B cell (primary cell): ENCODE data around the gene FRMD4B. TPM values are rescaled to one million over a fixed set of nuclear protein-coding genes. Genes with fewer than 3 reads are reported as not detected.

Source experiments
- ATAC-seq: fragments of 200-7000 bp; cut with Tn5 transposase; one replicate; pipeline ENCODE4 v1.10.0; 2021; ENCODE audit warnings: low read depth, mild to moderate bottlenecking, moderate number of reproducible peaks, moderate library complexity
- CTCF ChIA-PET: fragments of 350-600 bp; sonication (Branson Sonifier 250); formaldehyde crosslinking; loops from one replicate; lab custom pipeline; 2021; ENCODE audit warnings: antibody characterized with exemption, inconsistent platforms; lab: Charles Lee
- POLR2A ChIA-PET: fragments of 350-600 bp; sonication (Branson Sonifier 250); formaldehyde crosslinking; loops from one replicate; lab custom pipeline; 2021; ENCODE audit warnings: antibody characterized with exemption; lab: Charles Lee
- DNase-seq: peaks from one replicate; pipeline ENCODE4 v3.0.0; 2013
- H2AFZ ChIP-seq: 2 replicates; pipeline ENCODE4 v1.6.1; 2012; ENCODE audit warnings: mild to moderate bottlenecking, low read depth, low read length; ENCODE audit not compliant: insufficient read depth, poor library complexity, severe bottlenecking
- H3K27ac ChIP-seq, 2 donors: 1 replicate in 1 of 2; 2 replicates in 1 of 2; pipeline ENCODE4 v1.5.1; 2012 to 2013; ENCODE audit warnings: low read length in 2 of 2, mild to moderate bottlenecking in 2 of 2, moderate library complexity in 1 of 2
- H3K27me3 ChIP-seq, 4 experiments: fragments of 200-600 bp in 1 of 4; sonication (generic) in 1 of 4; replicated peaks in 1 of 4; 1 replicate in 2 of 4; 2 replicates in 2 of 4; pipeline versions ENCODE4 v1.6.1 to v1.7.0; 2013 to 2016; ENCODE audit warnings: low read length in 3 of 4, mild to moderate bottlenecking in 2 of 4, mixed read lengths in 1 of 4, moderate library complexity in 1 of 4; ENCODE audit not compliant: insufficient read depth in 4 of 4, control insufficient read depth in 3 of 4; ENCODE audit errors: control extremely low read depth in 1 of 4
- H3K36me3 ChIP-seq, 2 experiments: replicated peaks in 1 of 2; 1 replicate in 1 of 2; 2 replicates in 1 of 2; pipeline versions ENCODE4 v1.6.1 to v1.7.1; 2013; ENCODE audit warnings: low read length in 1 of 2; ENCODE audit not compliant: insufficient read depth in 2 of 2, control insufficient read depth in 1 of 2; ENCODE audit errors: control extremely low read depth in 1 of 2, extremely low read depth in 1 of 2
- H3K4me1 ChIP-seq, 2 donors: fragments of 200-600 bp in 1 of 2; sonication (generic) in 1 of 2; 1 replicate in 1 of 2; 2 replicates in 1 of 2; pipeline versions ENCODE4 v1.5.1 to v1.6.1; 2013 to 2017; ENCODE audit warnings: low read length in 2 of 2; ENCODE audit not compliant: control insufficient read depth in 2 of 2, insufficient read depth in 2 of 2
- H3K4me2 ChIP-seq: replicated peaks from 2 replicates; pipeline ENCODE3; 2012; ENCODE audit warnings: mild to moderate bottlenecking, low read depth, low read length; ENCODE audit not compliant: poor library complexity, severe bottlenecking
- H3K4me3 ChIP-seq, 5 experiments: fragments of 200-600 bp in 1 of 5; sonication (generic) in 1 of 5; 1 replicate in 3 of 5; 2 replicates in 2 of 5; pipeline versions ENCODE4 v1.5.1 to v1.7.0; 2011 to 2016; ENCODE audit warnings: low read length in 4 of 5, mild to moderate bottlenecking in 4 of 5, low read depth in 2 of 5, control low read depth in 1 of 5, moderate library complexity in 1 of 5; ENCODE audit not compliant: insufficient read depth in 1 of 5; ENCODE audit errors: control extremely low read depth in 1 of 5, extremely low read depth in 1 of 5
- H3K79me2 ChIP-seq: fragments of 200-600 bp; sonication (generic); one replicate; pipeline ENCODE4 v1.6.0; 2016; ENCODE audit warnings: low read length; ENCODE audit not compliant: control insufficient read depth, insufficient read depth
- H3K9ac ChIP-seq: fragments of 200-600 bp; sonication (generic); 2 replicates; pipeline ENCODE4 v1.6.1; 2017; ENCODE audit warnings: mild to moderate bottlenecking, low read length, moderate library complexity
- H3K9me3 ChIP-seq, 3 donors: one replicate each; pipeline versions ENCODE4 v1.6.1 to v1.7.1; 2013; ENCODE audit warnings: low read length in 2 of 3; ENCODE audit not compliant: control insufficient read depth in 2 of 3, insufficient read depth in 1 of 3; ENCODE audit errors: control extremely low read depth in 1 of 3
- H4K20me1 ChIP-seq: 2 replicates; pipeline ENCODE4 v1.6.0; 2012; ENCODE audit warnings: mild to moderate bottlenecking, low read length; ENCODE audit not compliant: insufficient read depth, control insufficient read depth, poor library complexity, severe bottlenecking
- H3K27ac Mint-ChIP-seq: one replicate; pipeline ENCODE4 v1.8.0; 2021; ENCODE audit warnings: mixed read lengths
- H3K27me3 Mint-ChIP-seq: one replicate; pipeline ENCODE4 v1.8.0; 2021; ENCODE audit warnings: mixed read lengths
- H3K4me1 Mint-ChIP-seq: one replicate; pipeline ENCODE4 v1.8.0; 2021; ENCODE audit warnings: mixed read lengths
- H3K4me3 Mint-ChIP-seq: one replicate; pipeline ENCODE4 v1.8.0; 2021; ENCODE audit warnings: mixed read lengths
- H3K9me3 Mint-ChIP-seq: one replicate; pipeline ENCODE4 v1.8.0; 2022; ENCODE audit warnings: mixed read lengths; ENCODE audit not compliant: insufficient read depth
- CTCF ChIP-seq: fragments of 200-600 bp; IDR thresholded peaks from one replicate; pipeline ENCODE4 v1.8.0; 2022; ENCODE audit warnings: antibody characterized with exemption, mild to moderate bottlenecking
- EZH2 ChIP-seq: IDR thresholded peaks from 2 replicates; pipeline ENCODE4 v1.6.1; 2012; ENCODE audit warnings: borderline replicate concordance, low read depth, mild to moderate bottlenecking, moderate library complexity, low read length; ENCODE audit not compliant: insufficient read depth, poor library complexity, severe bottlenecking
- WGBS: methylation state at CpG from one replicate; pipeline ENCODE4 v1.1.5; 2013; ENCODE audit warnings: missing lambda C conversion rate; ENCODE audit not compliant: insufficient coverage; 5-methylcytosine and 5-hydroxymethylcytosine counted together
- intact Hi-C: fragments of 100-400 bp; cut with micrococcal nuclease; formaldehyde crosslinking; loops from one replicate; pipeline ENCODE4 v1.10.0; 2022
- polyA plus RNA-seq: library from polyadenylated mRNA; depleted of rRNA; stranded (reverse); fragments of >200 nt; gene quantifications from 2 replicates; pipeline ENCODE4 v1.2.3, GENCODE V29; 2012
- total RNA-seq, 2 donors: library from RNA; stranded (reverse); fragments of 120-200 nt in 1 of 2; gene quantifications; 1 replicate in 1 of 2; 2 replicates in 1 of 2; pipeline versions ENCODE4 v1.2.3 to v1.2.4, GENCODE V29; 2013 to 2022

Gene FRMD4B
- total and polyA plus RNA-seq, 2 donors (not counting 1 experiment from before 2014, with no cell fraction given): 0.06 to 0.20 TPM

- WGBS: 100% methylated on average over 1 of the region's 3 CpGs
- H3K27me3 Mint-ChIP-seq: no peaks in the 10 kb centered on the region
- no peaks in the 10 kb centered on the region for H3K9me3 Mint-ChIP-seq
Observed at GRCh38 chr3:69299344-69299743, 86.5 kb downstream of the FRMD4B start.

GRCh38 chr3:69297501-69297900 is 88.4 kb downstream of the FRMD4B start:
- Histone ChIP-seq H3K4me1 (no peaks in the 10 kb centered on the region), H3K9me3 (no peaks in the 10 kb centered on the region), H2AFZ (no peak overlapping the region), H3K4me2 (no peak overlapping the region), H3K27me3 (no peaks in the 10 kb centered on the region), H3K9ac (no peak overlapping the region), H3K36me3 (no peaks in the 10 kb centered on the region), H3K4me3 (no peak overlapping the region), H3K79me2 (no peaks in the 10 kb centered on the region), H4K20me1 (no peaks in the 10 kb centered on the region), H3K27ac (no peak overlapping the region)
- CTCF ChIA-PET: interaction anchor here (0.7 kb wide), 1 partner anchor 9 kb away, joined by 3 read pairs; no protein-coding TSS in a partner anchor
- 100% methylated on average over 1 of the region's 2 CpGs for WGBS
- no peak overlapping the region for H3K4me3 Mint-ChIP-seq
- intact Hi-C loops: no loop called here
- no peak for TF ChIP-seq CTCF
- no peak for TF ChIP-seq EZH2
- DNase-seq (no peak), ATAC-seq (no peak)
- POLR2A ChIA-PET: no interaction called here
- no peaks in the 10 kb centered on the region for H3K27me3 Mint-ChIP-seq
- H3K9me3 Mint-ChIP-seq: no peaks in the 10 kb centered on the region
- no peaks in the 10 kb centered on the region for H3K4me1 Mint-ChIP-seq
- no peak overlapping the region for H3K27ac Mint-ChIP-seq

More at GRCh38 chr3:69299344-69299743, 86.5 kb downstream of the FRMD4B start:
- Histone ChIP-seq H4K20me1 (no peaks in the 10 kb centered on the region), H3K9me3 (no peaks in the 10 kb centered on the region), H3K27me3 (no peaks in the 10 kb centered on the region), H3K4me1 (no peaks in the 10 kb centered on the region), H3K9ac (no peak overlapping the region), H2AFZ (no peak overlapping the region), H3K79me2 (no peaks in the 10 kb centered on the region), H3K4me3 (no peak overlapping the region), H3K4me2 (no peak overlapping the region), H3K36me3 (no peaks in the 10 kb centered on the region), H3K27ac (no peak overlapping the region)
- TF ChIP-seq EZH2: no peak
- no peak for TF ChIP-seq CTCF
- ChIA-PET CTCF (no interaction called here), POLR2A (no interaction called here)
- Mint-ChIP-seq H3K4me1 (no peaks in the 10 kb centered on the region), H3K4me3 (no peak overlapping the region), H3K27ac (no peak overlapping the region)
- DNase-seq (no peak), ATAC-seq (no peak)
- intact Hi-C loops: no loop called here
